H54 (cell line): ENCODE data around the gene GDI2.
"Not testable (repeated sequence)": the region's sequence is repeated elsewhere in the genome, so short reads cannot be mapped to it uniquely, and the experiment has no call there.

Experiments used
- DNase-seq: peaks from one replicate; pipeline ENCODE4 v3.0.0; 2011; ENCODE audit warnings: low spot score, mixed read lengths; ENCODE audit not compliant: insufficient read length
- FAIRE-seq: peaks from 3 replicates; lab custom pipeline; 2011; peaks lifted over from hg19 to GRCh38; lab: Jason Lieb, UNC
- POLR2A ChIP-seq: IDR thresholded peaks from 2 replicates; pipeline ENCODE4 v1.6.1; 2011; ENCODE audit warnings: low read depth, mild to moderate bottlenecking, low read length

GDI2 gene

DNA sequence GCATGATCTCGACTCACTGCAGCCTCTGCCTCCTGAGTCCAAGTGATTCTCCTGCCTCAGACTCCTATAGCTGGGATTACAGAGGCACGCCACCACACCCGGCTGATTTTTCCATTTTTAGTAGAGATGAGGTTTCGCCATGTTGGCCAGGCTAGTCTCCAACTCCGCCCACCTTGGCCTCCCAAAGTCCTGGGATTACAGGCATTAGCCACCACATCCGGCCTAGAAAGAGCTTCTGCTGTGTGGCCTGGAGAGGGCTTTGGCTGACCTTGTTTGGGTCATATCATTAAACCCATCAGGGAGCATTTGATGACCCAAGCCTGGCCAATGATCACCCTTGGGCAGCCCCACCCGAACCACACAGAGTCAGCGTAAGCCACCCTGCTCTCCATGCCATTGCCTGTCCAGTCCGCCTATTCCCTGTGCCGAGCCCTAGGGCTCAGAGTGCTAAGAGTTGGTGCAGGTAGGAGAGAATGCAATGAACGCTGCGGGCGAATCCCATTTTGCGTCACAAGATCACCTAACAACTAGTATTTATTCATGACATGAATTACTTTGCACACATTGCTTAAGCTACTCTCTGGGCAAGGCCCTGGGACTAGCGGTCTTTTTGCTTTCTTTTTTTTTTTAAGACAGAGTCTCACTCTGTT lies 22.3 kb upstream of the GDI2 start:
- FAIRE-seq (no peak), DNase-seq (no peak)
- TF ChIP-seq POLR2A = no peak

DNA sequence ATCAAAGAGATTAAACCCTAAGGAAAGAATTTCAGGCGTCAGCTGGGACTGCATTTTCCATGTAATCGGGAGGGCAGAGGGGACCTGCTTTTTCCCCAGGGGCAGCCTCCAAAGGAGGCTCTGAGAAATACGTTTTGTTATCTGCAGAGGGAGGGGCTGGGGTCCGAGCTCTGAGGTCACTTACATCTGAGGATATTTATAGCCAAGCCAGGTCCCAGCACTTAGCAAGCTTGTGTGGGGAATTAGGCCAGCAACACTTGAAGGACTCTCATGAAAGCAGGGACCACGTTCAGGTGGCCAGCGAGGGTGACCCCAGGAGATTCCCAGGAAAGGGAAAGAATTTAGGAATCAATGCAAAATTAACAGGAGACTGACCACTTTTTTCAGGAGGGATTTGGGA lies 20.6 kb upstream of the GDI2 start:
- DNase-seq = no peak
- FAIRE-seq = no peak
- TF ChIP-seq POLR2A = no peak

DNA sequence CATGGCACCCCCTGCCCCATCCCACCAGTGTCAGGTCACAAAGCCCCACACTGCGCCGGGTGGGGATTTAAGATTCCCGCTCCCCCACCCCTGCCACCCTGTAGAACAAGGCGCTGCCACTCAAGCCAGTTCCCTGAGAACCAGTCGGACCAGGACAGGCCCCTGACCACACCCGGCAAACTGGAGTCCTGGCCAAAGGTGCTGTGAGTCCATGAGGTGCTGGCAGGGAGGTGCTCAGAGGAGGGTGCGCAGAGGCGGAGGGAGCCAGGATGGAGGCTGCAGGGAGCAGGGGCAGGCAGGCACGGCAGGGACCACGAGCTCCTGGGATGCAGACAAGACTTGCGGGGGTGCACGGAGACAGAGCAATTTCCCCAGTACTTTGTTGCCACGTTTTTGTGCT lies 19.7 kb upstream of the GDI2 start:
- no peak for DNase-seq
- TF ChIP-seq POLR2A = no peak
- no peak for FAIRE-seq

DNA sequence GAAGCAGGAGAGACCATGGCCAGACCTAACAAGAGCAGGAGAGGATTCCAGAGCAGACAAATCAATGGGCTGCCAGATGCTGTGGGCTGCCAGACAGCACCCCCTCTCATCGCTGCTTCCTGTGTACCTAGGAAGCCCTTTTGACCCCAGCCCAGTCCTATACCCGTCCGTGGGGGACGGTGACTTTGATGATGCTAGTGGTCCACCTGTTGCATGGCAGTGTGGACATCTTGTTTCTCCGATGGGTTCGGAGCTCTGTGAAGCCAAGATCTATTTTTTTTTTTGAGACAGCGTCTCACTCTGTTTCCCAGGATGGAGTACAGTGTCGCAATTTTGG lies 18.2 kb upstream of the GDI2 start:
- DNase-seq (no peak), FAIRE-seq (no peak)

DNA sequence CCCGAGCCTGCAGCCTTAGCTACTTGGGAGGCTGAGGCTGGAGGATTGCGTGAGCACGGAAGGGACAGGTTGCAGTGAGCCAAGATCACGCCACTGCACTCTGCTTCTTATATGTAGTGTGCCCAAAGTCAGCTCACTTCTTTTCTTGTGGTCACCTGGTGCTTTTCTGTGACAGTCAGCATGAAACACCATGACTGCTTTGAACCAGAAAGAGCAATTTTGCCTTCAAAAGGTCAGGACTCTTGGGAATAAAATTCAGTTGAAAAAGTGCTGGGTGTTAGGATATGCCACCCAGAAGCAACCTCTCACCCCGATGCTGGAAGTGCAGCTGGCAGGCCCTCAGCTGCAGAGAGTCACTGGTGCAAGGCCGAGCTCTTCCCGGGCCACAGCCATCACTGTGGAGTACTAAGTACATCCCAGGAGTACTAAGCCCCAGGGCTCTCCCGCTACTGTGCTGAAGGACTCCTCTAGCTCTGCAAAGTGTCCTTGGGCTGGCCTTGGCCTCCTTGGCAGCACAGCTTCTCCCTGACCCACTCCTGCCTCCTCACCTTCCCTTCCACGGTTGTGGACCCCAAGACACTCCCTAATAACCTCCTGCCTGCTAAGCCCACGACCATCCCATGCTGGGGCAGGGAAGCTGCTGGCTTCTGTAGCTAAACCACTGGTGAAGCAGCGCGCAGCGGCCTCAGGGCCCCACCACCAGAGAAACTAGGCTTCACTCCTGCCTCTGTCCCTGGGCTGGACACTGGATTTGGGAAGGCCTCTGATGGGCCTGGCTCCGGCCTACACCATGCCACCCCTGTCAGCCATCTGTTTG lies 17.6 kb upstream of the GDI2 start:
- no peak for TF ChIP-seq POLR2A
- DNase-seq (no peak), FAIRE-seq (no peak)

More for the DNA sequence above, 18.2 kb upstream of the GDI2 start:
- TF ChIP-seq POLR2A = no peak

DNA sequence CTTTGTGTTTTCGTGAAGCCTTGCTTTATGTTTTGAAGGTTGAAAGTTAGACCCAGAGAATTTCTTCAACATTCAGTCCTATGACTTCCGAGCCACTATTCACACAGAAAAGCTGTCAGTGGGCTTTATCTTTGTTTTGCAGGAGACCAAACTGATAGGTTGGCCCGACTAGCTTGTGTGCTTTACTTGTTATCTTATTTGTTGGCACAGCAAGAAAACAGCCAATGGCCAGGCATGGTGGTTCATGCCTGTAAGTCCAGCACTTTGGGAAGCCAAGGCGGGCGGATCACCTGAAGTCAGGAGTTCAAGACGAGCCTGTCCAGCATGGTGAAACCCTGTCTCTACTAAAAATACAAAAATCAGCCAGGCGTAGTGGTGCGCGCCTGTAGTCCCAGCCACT lies 16.0 kb upstream of the GDI2 start:
- DNase-seq (no peak), FAIRE-seq (no peak)
- no peak for TF ChIP-seq POLR2A

DNA sequence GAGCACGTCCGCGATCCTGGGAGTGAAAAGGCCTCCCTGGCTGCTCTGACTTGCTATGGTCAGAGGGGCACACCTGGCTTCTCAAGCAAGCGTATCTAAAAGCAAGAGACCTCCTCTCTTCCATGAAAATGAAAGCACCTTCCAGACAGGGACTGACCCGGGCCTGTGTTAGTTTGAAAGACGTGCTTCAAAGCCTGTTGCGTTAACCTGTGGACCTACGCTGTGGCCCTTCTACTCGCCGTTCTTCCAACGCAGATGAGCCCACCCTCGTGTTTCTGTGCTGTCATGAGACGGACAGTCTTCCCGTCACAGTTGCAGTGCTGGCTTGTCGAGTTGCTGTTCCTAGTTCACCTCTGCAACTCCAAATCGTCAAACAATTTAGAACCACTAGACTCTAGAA lies 15.5 kb upstream of the GDI2 start:
- no peak for FAIRE-seq
- no peak for DNase-seq
- TF ChIP-seq POLR2A = no peak

DNA sequence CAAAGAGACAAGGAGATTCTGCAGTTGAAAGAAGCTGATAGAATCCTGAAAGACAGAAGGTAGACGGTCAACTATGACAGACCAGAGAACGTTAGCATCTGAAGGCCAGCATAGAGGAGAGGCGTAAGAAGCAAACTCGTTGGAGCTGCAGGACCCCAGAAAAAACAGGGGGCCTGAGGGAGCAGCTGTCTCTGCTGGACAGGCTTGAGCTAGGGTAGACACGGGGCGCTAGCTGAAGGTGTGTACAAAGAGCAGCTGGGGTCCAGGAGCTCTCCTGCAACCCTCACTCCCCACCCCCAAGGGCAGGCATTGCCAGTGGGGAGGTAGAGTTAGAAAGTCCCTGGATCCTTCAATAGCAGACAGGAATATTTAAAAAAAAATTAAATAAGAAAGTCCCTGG lies 14.6 kb upstream of the GDI2 start:
- FAIRE-seq = no peak
- DNase-seq = no peak

DNA sequence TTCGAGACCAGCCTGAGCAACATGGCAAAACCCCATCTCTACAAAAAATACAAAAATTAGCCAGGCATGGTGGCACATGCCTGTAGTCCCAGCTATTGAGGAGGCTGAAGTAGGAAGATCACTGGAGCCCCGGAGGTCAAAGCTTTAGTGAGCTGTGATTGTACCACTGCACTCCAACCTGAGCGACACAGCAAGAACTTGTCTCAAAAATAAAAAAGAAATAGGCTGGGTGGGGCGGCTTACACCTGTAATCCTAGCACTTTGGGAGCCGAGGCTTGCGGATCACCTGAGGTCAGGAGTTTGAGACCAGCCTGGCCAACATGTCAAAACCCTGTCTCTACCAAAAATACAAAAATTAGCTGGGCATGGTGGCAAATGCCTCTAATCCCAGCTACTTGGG lies 13.3 kb upstream of the GDI2 start:
- not testable (repeated sequence) for DNase-seq, FAIRE-seq

More for the DNA sequence above, 14.6 kb upstream of the GDI2 start:
- TF ChIP-seq POLR2A = no peak

DNA sequence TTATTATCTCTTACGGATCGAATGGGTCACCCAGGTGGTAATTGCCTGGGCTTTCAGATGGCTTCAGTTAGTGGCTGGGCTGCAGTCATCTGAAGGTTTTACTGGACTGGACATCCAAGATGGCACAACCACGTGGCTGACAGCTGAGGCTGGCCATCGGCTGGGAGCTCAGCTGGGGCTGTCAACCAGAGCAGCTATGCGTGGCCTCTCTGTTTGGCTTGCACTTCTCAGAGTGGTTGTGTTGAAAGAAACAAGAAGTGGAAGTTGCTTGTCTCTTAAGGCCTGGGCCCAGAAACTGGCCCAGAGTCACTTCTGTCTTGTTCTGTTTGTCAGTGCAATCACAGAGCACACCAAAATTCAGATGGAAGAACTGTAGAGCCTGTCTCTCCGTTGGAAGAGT lies 5.7 kb upstream of the GDI2 start:
- no peak for TF ChIP-seq POLR2A
- FAIRE-seq = no peak

DNA sequence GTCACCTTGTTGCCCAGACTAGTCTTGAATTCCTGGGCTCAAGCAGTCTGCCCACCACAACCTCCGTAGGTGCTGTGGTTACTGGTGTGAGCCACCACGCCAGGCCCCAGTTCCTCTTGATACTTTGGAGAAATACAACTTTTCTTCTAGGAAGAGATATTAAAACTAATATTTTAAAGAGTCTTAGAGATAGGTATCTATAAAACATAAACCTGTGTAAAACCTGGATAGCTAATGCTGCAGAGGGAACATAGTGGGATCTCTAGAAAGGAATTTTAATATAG lies 4.8 kb upstream of the GDI2 start:
- FAIRE-seq (no peak), DNase-seq (no peak)

More for the DNA sequence above, 5.7 kb upstream of the GDI2 start:
- DNase-seq = no peak

DNA sequence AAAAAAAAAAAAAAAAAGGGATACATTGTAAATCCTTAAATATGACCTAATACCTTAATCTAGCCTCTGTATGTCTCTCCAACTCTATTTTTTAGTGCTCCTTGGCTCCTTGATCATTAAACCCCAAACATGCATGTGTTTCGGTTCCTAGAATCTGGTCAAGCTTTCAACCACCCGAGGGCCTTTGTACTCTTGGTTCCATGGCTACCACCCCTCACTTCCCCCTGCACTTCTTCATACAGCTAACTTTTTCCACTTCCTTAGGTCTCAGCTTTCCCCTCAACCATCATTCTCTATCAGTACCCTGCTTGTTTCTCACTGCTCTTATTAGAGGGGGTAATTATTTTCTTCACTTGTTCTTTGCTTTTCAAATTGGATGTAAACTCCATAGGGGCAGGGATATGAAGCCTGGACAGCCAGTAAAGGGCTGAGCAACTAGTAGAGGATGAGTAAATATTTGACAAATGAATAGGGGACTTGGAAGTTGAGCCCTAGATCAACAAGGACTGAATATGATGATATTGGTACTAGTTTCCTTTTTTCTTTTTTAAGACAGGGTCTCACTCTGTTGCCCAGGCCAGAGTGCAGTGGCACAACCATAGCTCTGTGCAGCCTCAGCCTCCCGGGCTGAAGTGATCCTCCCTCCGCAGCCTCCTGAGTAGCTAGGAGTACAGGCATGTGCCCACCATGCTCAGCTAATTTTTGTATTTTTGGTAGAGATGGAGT lies 4.3 kb upstream of the GDI2 start:
- FAIRE-seq = no peak
- no peak for TF ChIP-seq POLR2A
- DNase-seq = no peak

More for the DNA sequence above, 4.8 kb upstream of the GDI2 start:
- no peak for TF ChIP-seq POLR2A

DNA sequence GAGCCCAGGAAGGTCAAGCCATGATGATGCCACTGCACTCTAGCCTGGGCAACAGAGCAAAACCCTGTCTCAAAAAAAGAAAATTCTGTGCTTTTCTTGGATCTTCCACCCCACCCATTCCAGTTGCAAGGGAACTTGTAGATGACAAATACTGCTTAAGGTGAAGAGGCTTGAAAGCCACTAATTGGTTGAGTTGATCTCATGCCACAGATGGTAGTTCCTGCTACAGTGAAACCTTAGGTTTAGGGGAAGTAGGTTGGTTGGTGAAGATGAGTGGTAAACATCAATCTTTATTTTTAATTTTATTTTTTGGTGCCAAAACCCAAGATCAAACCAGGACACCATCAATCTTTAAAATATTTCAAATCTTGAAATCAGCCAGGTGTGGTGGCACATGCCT lies 2.9 kb upstream of the GDI2 start:
- FAIRE-seq (no peak), DNase-seq (no peak)
- TF ChIP-seq POLR2A = no peak
